ENCODE measurements around the gene PRKRA.

Gene PRKRA

DNA sequence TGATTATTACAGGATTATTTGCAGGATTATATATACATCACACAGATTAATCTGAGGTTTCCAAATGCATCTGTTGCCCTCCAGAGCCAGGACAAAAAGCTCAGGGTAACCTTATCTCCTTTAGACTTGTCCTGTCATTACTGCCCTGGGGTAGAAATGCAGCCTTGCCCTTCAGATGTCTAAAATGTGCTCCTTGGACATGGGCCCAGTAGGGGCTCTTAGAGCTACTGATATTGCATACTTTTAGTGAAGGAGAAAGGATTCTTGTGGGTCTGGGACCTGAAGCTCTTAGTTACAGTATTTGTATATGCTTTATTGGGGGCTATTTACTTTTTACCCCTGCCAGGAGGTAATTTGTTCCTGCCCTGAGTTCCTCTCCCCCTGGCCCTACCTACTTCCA is 56.1 kb downstream of the PRKRA start:
- Histone ChIP-seq H2AFZ (ENCODE audit: low read length) (0 out of 2 replicates have a peak overlapping the region, but pooled peaks have one; percentile 28), H3K4me3 (ENCODE audit: low read length, poor library complexity, severe bottlenecking) (no peak overlapping the region), H3K9me3 (ENCODE audit: insufficient read depth, low read depth, low read length) (no peaks in the 10 kb centered on the region)

GRCh38 chr2:178392215-178392614 is 58.8 kb downstream of the PRKRA start:
- Histone ChIP-seq H3K9ac (ENCODE audit: low read depth, low read length, poor library complexity, severe bottlenecking) (no peak overlapping the region), H3F3A (ENCODE audit: low read depth) (no peaks in the 10 kb centered on the region), H3K9me3 (ENCODE audit: insufficient read depth, low read depth, low read length) (no peaks in the 10 kb centered on the region), H3K27me3 (ENCODE audit: insufficient read depth, low read length, poor library complexity, severe bottlenecking) (no peaks in the 10 kb centered on the region), H3K9me2 (replicated peaks; ENCODE audit: low read depth, low read length) (no peaks in the 10 kb centered on the region), H3K36me3 (ENCODE audit: insufficient read depth, low read length) (no peaks in the 10 kb centered on the region), H4K20me1 (ENCODE audit: insufficient read depth, low read length, poor library complexity, severe bottlenecking) (no peaks in the 10 kb centered on the region), H3K4me3 (ENCODE audit: low read length, poor library complexity, severe bottlenecking) (no peak overlapping the region), H3K4me1 (ENCODE audit: insufficient read depth, low read length, poor library complexity, severe bottlenecking) (peaks cover 3% of the 10 kb centered on the region), H2AFZ (ENCODE audit: low read length) (no peak overlapping the region), H3K4me2 (ENCODE audit: low read depth, low read length, poor library complexity, severe bottlenecking) (no peak overlapping the region), H3K79me2 (ENCODE audit: insufficient read depth, low read length) (no peaks in the 10 kb centered on the region)
- TF ChIP-seq EZH2phosphoT487 (IDR thresholded peaks at IDR 0.05; ENCODE audit: borderline replicate concordance): no peak

More for the DNA sequence above, 56.1 kb downstream of the PRKRA start:
- no peaks in the 10 kb centered on the region for H3K36me3 ChIP-seq (ENCODE audit: insufficient read depth, low read length)
- no peaks in the 10 kb centered on the region for H3K79me2 ChIP-seq (ENCODE audit: insufficient read depth, low read length)
- no peaks in the 10 kb centered on the region for H3K9me2 ChIP-seq (replicated peaks; ENCODE audit: low read depth, low read length)
- no peaks in the 10 kb centered on the region for H3K27me3 ChIP-seq (ENCODE audit: insufficient read depth, low read length, poor library complexity, severe bottlenecking)
- no peaks in the 10 kb centered on the region for H3K4me1 ChIP-seq (ENCODE audit: insufficient read depth, low read length, poor library complexity, severe bottlenecking)
- no peaks in the 10 kb centered on the region for H3F3A ChIP-seq (ENCODE audit: low read depth)
- no peaks in the 10 kb centered on the region for H4K20me1 ChIP-seq (ENCODE audit: insufficient read depth, low read length, poor library complexity, severe bottlenecking)
- H3K4me2 ChIP-seq (ENCODE audit: low read depth, low read length, poor library complexity, severe bottlenecking): no peak overlapping the region
- no peak for TF ChIP-seq CTCF (conservative IDR thresholded peaks at IDR 0.05; ENCODE audit: low read length)
- TF ChIP-seq EZH2phosphoT487 (IDR thresholded peaks at IDR 0.05; ENCODE audit: borderline replicate concordance): no peak
- H3K9ac ChIP-seq (ENCODE audit: low read depth, low read length, poor library complexity, severe bottlenecking): no peak overlapping the region

GRCh38 chr2:178391701-178392100 is 59.3 kb downstream of the PRKRA start:
- Histone ChIP-seq H3K27me3 (ENCODE audit: insufficient read depth, low read length, poor library complexity, severe bottlenecking) (no peaks in the 10 kb centered on the region), H3K36me3 (ENCODE audit: insufficient read depth, low read length) (no peaks in the 10 kb centered on the region), H3K9me3 (ENCODE audit: insufficient read depth, low read depth, low read length) (no peaks in the 10 kb centered on the region), H3F3A (ENCODE audit: low read depth) (no peaks in the 10 kb centered on the region), H3K4me3 (ENCODE audit: low read length, poor library complexity, severe bottlenecking) (no peak overlapping the region), H3K4me1 (ENCODE audit: insufficient read depth, low read length, poor library complexity, severe bottlenecking) (peaks cover 4% of the 10 kb centered on the region), H2AFZ (ENCODE audit: low read length) (no peak overlapping the region), H3K9ac (ENCODE audit: low read depth, low read length, poor library complexity, severe bottlenecking) (no peak overlapping the region), H3K4me2 (ENCODE audit: low read depth, low read length, poor library complexity, severe bottlenecking) (no peak overlapping the region), H3K79me2 (ENCODE audit: insufficient read depth, low read length) (no peaks in the 10 kb centered on the region), H4K20me1 (ENCODE audit: insufficient read depth, low read length, poor library complexity, severe bottlenecking) (no peaks in the 10 kb centered on the region), H3K9me2 (replicated peaks; ENCODE audit: low read depth, low read length) (no peaks in the 10 kb centered on the region)
- TF ChIP-seq CTCF (conservative IDR thresholded peaks at IDR 0.05; ENCODE audit: low read length) (no peak), EZH2phosphoT487 (IDR thresholded peaks at IDR 0.05; ENCODE audit: borderline replicate concordance) (no peak)

GRCh38 chr2:178388287-178388686 is 62.7 kb downstream of the PRKRA start:
- no peaks in the 10 kb centered on the region for H3K27me3 ChIP-seq (ENCODE audit: insufficient read depth, low read length, poor library complexity, severe bottlenecking)
- no peaks in the 10 kb centered on the region for H3K36me3 ChIP-seq (ENCODE audit: insufficient read depth, low read length)
- no peaks in the 10 kb centered on the region for H3F3A ChIP-seq (ENCODE audit: low read depth)
- no peak overlapping the region for H3K4me3 ChIP-seq (ENCODE audit: low read length, poor library complexity, severe bottlenecking)
- no peaks in the 10 kb centered on the region for H3K9me3 ChIP-seq (ENCODE audit: insufficient read depth, low read depth, low read length)
- no peaks in the 10 kb centered on the region for H3K9me2 ChIP-seq (replicated peaks; ENCODE audit: low read depth, low read length)
- H3K9ac ChIP-seq (ENCODE audit: low read depth, low read length, poor library complexity, severe bottlenecking): no peak overlapping the region
- no peaks in the 10 kb centered on the region for H4K20me1 ChIP-seq (ENCODE audit: insufficient read depth, low read length, poor library complexity, severe bottlenecking)
- H3K79me2 ChIP-seq (ENCODE audit: insufficient read depth, low read length): no peaks in the 10 kb centered on the region
- H3K4me1 ChIP-seq (ENCODE audit: insufficient read depth, low read length, poor library complexity, severe bottlenecking): peaks cover 4% of the 10 kb centered on the region
- no peak for TF ChIP-seq EZH2phosphoT487 (IDR thresholded peaks at IDR 0.05; ENCODE audit: borderline replicate concordance)
- TF ChIP-seq CTCF (conservative IDR thresholded peaks at IDR 0.05; ENCODE audit: low read length): no peak
- H3K4me2 ChIP-seq (ENCODE audit: low read depth, low read length, poor library complexity, severe bottlenecking): no peak overlapping the region
- no peak overlapping the region for H2AFZ ChIP-seq (ENCODE audit: low read length)
